HepG2 (cell line): ENCODE measurements around the gene RPP14.

Source experiments
- FOXA1 ChIP-seq, 2 experiments: fragments of 450-650 bp in 1 of 2; sonication (generic) in 1 of 2; formaldehyde crosslinking in 1 of 2; IDR thresholded peaks; 2 replicates each; pipeline versions ENCODE4 v1.4.0 to v1.6.1; 2016 to 2020; ENCODE audit warnings: missing genetic modification reagents in 1 of 2
- KDM1A ChIP-seq: IDR thresholded peaks from 2 replicates; pipeline ENCODE4 v1.6.1; 2016; ENCODE audit warnings: missing compliant biosample characterization
- KDM5A ChIP-seq: fragments of 200-600 bp; sonication (generic); IDR thresholded peaks from 2 replicates; pipeline ENCODE4 v1.7.0; 2018; ENCODE audit warnings: antibody characterized with exemption, mild to moderate bottlenecking, low read length, borderline replicate concordance
- NFRKB ChIP-seq: fragments of 450-650 bp; IDR thresholded peaks from 2 replicates; pipeline ENCODE4 v1.6.1; 2017
- SP1 ChIP-seq, 2 experiments: fragments of 450-650 bp in 1 of 2; sonication (generic) in 1 of 2; formaldehyde crosslinking in 1 of 2; IDR thresholded peaks; 2 replicates each; pipeline versions ENCODE4 v1.4.0 to v1.6.1; 2016 to 2020; ENCODE audit warnings: missing genetic modification reagents in 1 of 2
- UBTF ChIP-seq: sonication (generic); formaldehyde crosslinking; IDR thresholded peaks from 2 replicates; pipeline ENCODE4 v1.4.0; 2020; ENCODE audit warnings: mild to moderate bottlenecking, missing genetic modification reagents
- ZBTB33 ChIP-seq: sonication (generic); formaldehyde crosslinking; IDR thresholded peaks from 2 replicates; pipeline ENCODE4 v1.4.0; 2020; ENCODE audit warnings: missing genetic modification reagents
- ZKSCAN5 ChIP-seq: sonication (generic); formaldehyde crosslinking; IDR thresholded peaks from 2 replicates; pipeline ENCODE4 v1.5.1; 2020; ENCODE audit warnings: mild to moderate bottlenecking, missing genetic modification reagents
- ZNF354B ChIP-seq: sonication (generic); formaldehyde crosslinking; IDR thresholded peaks from 2 replicates; pipeline ENCODE4 v1.8.0; 2022; ENCODE audit warnings: mild to moderate bottlenecking, missing genetic modification reagents

GRCh38 chr3:58353722-58354553 lies 47.9 kb downstream of the RPP14 start:
- no peak for TF ChIP-seq KDM1A
- no peak for TF ChIP-seq ZBTB33 (CRISPR knock-in tag)
- no peak for TF ChIP-seq SP1 (IDR thresholded peaks at IDR 0.05)
- TF ChIP-seq SP1 (CRISPR knock-in tag; IDR thresholded peaks at IDR 0.05) = no peak
- no peak for TF ChIP-seq FOXA1 (IDR thresholded peaks at IDR 0.05)
- TF ChIP-seq FOXA1 (CRISPR knock-in tag; IDR thresholded peaks at IDR 0.05) = no peak
- TF ChIP-seq UBTF (CRISPR knock-in tag) = no peak
- no peak for TF ChIP-seq ZKSCAN5
- TF ChIP-seq NFRKB = no peak
- TF ChIP-seq ZNF354B (CRISPR knock-in tag) = no peak
- no peak for TF ChIP-seq KDM5A
